Measurements from ENCODE around the gene GRIK2. TPM values are rescaled to one million over a fixed set of nuclear protein-coding genes. Genes with fewer than 3 reads are reported as not detected.
A peak's percentile ranks its signal among the peaks of the same experiment; 100 is the strongest.

Gene GRIK2
- total RNA-seq, 2 donors from 2014 or later = 1.00 to 4.5 TPM

DNA sequence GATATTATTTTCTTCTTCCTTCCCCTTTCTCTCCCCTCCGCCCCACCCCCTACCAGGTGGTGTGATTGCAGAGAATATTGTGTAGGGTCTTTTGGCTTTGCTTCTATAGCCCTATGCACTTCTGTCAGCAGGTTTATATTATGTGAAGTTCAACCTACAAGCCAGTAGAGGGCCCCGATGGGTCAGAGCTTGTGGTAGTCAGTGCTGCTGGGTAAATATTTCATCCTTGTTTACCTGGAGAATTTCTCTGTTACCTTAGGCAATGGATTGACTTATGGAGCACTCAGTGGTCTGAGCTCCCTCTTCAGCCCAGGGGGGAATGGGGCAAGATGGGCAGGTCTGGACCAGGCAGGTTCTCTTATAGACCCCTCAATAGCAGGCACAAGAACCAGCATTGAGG, 720.9 kb downstream of the GRIK2 start:
- Mint-ChIP-seq H3K4me3 (no peak overlapping the region), H3K4me1 (peaks cover 7% of the 10 kb centered on the region), H3K9me3 (peaks cover 11% of the 10 kb centered on the region), H3K27me3 (ENCODE audit: insufficient read depth) (no peaks in the 10 kb centered on the region), H3K27ac (no peak overlapping the region), H3K36me3 (ENCODE audit: low read depth) (no peaks in the 10 kb centered on the region)
- Histone ChIP-seq H3K27ac (ENCODE audit: low read depth, low read length) (no peak overlapping the region), H3K9me3 (ENCODE audit: control insufficient read depth, low read length) (peaks cover 7% of the 10 kb centered on the region), H3K36me3 (ENCODE audit: control insufficient read depth, insufficient read depth, low read length) (no peaks in the 10 kb centered on the region), H3K9ac (ENCODE audit: extremely low read depth, low read length, poor library complexity, severe bottlenecking) (no peak overlapping the region), H3K4me1 (ENCODE audit: control insufficient read depth, insufficient read depth, low read length) (no peaks in the 10 kb centered on the region), H3K27me3 (ENCODE audit: control insufficient read depth, insufficient read depth, low read length, poor library complexity, severe bottlenecking) (no peaks in the 10 kb centered on the region), H3K4me3 (ENCODE audit: low read length) (no peak overlapping the region)
- 54% methylated on average over 1 of the region's 2 CpGs; no CpG with 5 or more reads in 1 of the 2 experiments for WGBS, 2 experiments (ENCODE audit: insufficient coverage in 1 of 2, insufficient read length in 1 of 2)
- TF ChIP-seq, protein P1, sequence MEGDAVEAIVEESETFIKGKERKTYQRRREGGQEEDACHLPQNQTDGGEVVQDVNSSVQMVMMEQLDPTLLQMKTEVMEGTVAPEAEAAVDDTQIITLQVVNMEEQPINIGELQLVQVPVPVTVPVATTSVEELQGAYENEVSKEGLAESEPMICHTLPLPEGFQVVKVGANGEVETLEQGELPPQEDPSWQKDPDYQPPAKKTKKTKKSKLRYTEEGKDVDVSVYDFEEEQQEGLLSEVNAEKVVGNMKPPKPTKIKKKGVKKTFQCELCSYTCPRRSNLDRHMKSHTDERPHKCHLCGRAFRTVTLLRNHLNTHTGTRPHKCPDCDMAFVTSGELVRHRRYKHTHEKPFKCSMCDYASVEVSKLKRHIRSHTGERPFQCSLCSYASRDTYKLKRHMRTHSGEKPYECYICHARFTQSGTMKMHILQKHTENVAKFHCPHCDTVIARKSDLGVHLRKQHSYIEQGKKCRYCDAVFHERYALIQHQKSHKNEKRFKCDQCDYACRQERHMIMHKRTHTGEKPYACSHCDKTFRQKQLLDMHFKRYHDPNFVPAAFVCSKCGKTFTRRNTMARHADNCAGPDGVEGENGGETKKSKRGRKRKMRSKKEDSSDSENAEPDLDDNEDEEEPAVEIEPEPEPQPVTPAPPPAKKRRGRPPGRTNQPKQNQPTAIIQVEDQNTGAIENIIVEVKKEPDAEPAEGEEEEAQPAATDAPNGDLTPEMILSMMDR (conservative IDR thresholded peaks at IDR 0.05) = peak; percentile 74
- DNase-seq = peak; percentile 61

DNA sequence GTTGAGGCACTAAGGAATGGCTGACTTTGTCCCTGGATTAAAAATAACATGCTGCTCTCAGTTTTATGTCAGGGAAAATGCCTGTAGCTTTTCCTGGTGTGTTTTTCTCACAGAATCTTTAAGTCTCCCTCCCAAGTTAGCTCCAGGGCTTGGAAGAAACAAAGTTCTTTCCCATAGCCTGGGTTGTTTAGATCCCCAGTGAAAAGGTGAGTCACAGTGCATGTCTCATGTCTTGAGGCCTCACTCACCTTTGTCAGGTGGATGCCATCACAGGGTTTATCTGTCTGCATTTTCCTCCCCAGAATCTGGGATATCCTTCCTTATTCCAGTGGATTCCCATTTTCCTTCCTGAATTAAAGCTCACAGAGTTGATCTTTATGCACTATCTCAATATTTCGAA, 722.4 kb downstream of the GRIK2 start:
- no peaks in the 10 kb centered on the region for H3K27me3 Mint-ChIP-seq (ENCODE audit: insufficient read depth)
- TF ChIP-seq, protein P1 (conservative IDR thresholded peaks at IDR 0.05) = no peak
- peaks cover 11% of the 10 kb centered on the region for H3K9me3 Mint-ChIP-seq
- no peaks in the 10 kb centered on the region for H3K27me3 ChIP-seq (ENCODE audit: control insufficient read depth, insufficient read depth, low read length, poor library complexity, severe bottlenecking)
- no peaks in the 10 kb centered on the region for H3K36me3 Mint-ChIP-seq (ENCODE audit: low read depth)
- no peak overlapping the region for H3K4me3 Mint-ChIP-seq
- H3K4me1 ChIP-seq (ENCODE audit: control insufficient read depth, insufficient read depth, low read length) = no peaks in the 10 kb centered on the region
- no peak overlapping the region for H3K9ac ChIP-seq (ENCODE audit: extremely low read depth, low read length, poor library complexity, severe bottlenecking)
- DNase-seq = no peak
- peaks cover 7% of the 10 kb centered on the region for H3K9me3 ChIP-seq (ENCODE audit: control insufficient read depth, low read length)
- no peak overlapping the region for H3K4me3 ChIP-seq (ENCODE audit: low read length)
- H3K36me3 ChIP-seq (ENCODE audit: control insufficient read depth, insufficient read depth, low read length) = no peaks in the 10 kb centered on the region
- WGBS, 2 experiments (ENCODE audit: insufficient coverage in 1 of 2, insufficient read length in 1 of 2) = 90 to 100% methylated on average over 1 of the region's 1 CpG
- H3K4me1 Mint-ChIP-seq = peaks cover 7% of the 10 kb centered on the region
- H3K27ac Mint-ChIP-seq = no peak overlapping the region
- no peak overlapping the region for H3K27ac ChIP-seq (ENCODE audit: low read depth, low read length)

DNA sequence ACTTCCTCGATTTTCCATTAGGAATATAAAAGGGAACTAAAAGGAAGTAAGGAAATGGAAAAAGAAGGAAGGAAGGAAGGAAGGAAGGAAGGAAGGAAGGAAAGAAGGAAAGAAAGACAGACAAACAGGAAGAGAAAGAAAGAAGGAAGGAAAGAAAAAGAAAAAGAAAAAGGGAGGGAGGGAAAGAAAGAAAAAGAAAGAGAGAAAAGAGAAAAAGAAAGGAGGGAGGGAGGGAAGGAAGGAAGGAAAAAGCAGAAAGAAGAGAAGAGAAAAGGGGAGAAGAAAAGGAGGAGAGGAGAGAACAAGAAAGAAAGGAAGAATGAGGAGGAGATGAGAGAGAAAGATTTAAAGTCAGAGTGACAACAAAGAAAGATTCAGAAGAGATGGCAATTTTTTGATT, 724.5 kb downstream of the GRIK2 start:
- Mint-ChIP-seq H3K4me3 (no peak overlapping the region), H3K9me3 (peaks cover 11% of the 10 kb centered on the region), H3K27ac (no peak overlapping the region), H3K36me3 (ENCODE audit: low read depth) (no peaks in the 10 kb centered on the region), H3K4me1 (peaks cover 3% of the 10 kb centered on the region), H3K27me3 (ENCODE audit: insufficient read depth) (no peaks in the 10 kb centered on the region)
- Histone ChIP-seq H3K27me3 (ENCODE audit: control insufficient read depth, insufficient read depth, low read length, poor library complexity, severe bottlenecking) (no peaks in the 10 kb centered on the region), H3K4me3 (ENCODE audit: low read length) (no peak overlapping the region), H3K36me3 (ENCODE audit: control insufficient read depth, insufficient read depth, low read length) (no peaks in the 10 kb centered on the region), H3K27ac (ENCODE audit: low read depth, low read length) (no peak overlapping the region), H3K9ac (ENCODE audit: extremely low read depth, low read length, poor library complexity, severe bottlenecking) (no peak overlapping the region), H3K9me3 (ENCODE audit: control insufficient read depth, low read length) (peaks cover 7% of the 10 kb centered on the region), H3K4me1 (ENCODE audit: control insufficient read depth, insufficient read depth, low read length) (no peaks in the 10 kb centered on the region)
- 82% methylated on average over 1 of the region's 1 CpG; no CpG with 5 or more reads in 1 of the 2 experiments for WGBS, 2 experiments (ENCODE audit: insufficient coverage in 1 of 2, insufficient read length in 1 of 2)
- DNase-seq = no peak
- TF ChIP-seq, protein P1 (conservative IDR thresholded peaks at IDR 0.05) = no peak

Measured in endodermal cell (in vitro differentiated cells).